Left ventricle myocardium superior (tissue), 1 donor: ENCODE results near the gene GMPR2. TPM values are rescaled to one million over a fixed set of nuclear protein-coding genes. Genes with fewer than 3 reads are reported as not detected.
A peak's percentile ranks its signal among the peaks of the same experiment; 100 is the strongest.

ENCODE experiments used
- ATAC-seq: fragments of 200-7000 bp; cut with Tn5 transposase; one replicate; pipeline ENCODE4 v1.9.1; 2020; ENCODE audit warnings: mild to moderate bottlenecking, moderate library complexity
- DNase-seq: peaks from one replicate; pipeline ENCODE4 v3.0.0-alpha.2; 2020
- intact Hi-C: fragments of 100-400 bp; cut with micrococcal nuclease; formaldehyde crosslinking; loops from one replicate; pipeline ENCODE4 v1.11.0; 2022
- total RNA-seq: library from RNA; stranded (reverse); fragmentation: NEBNext Ultra II Directional; extraction: Animal tissue kit (Norgen Biotek cat#: 25700); gene quantifications from one replicate; pipeline ENCODE4 v1.2.1, GENCODE V29; 2021
- donor health status: DM: no; HTN: yes; CAD: no; lungs with severe emphysema.

Gene GMPR2
- total RNA-seq, 1 donor from 2014 or later, result 29.0 TPM

GRCh38 chr14:24277606-24278321 is 45.0 kb downstream of the GMPR2 start:
- intact Hi-C loops, result no loop called here
- DNase-seq, result no peak
- ATAC-seq, result peak; percentile 6

DNA sequence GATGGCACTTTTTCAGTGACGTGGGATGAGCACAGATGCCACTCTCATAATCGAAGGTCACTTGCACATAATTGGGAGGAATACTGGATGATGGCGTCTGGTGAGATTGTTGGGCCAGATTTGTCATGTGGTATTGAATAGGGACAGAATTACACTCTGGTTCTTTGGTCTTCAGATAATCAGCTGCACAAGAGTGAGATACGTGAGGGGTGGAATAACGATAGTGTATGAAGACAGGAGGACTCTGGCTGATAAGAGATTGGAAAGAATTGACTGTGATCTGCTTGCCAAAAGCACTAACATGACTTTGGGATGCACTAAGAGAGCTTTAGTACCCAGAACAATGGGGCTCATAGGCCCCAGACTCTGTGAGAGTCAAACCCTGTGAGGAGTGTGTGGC is 45.7 kb downstream of the GMPR2 start:
- intact Hi-C loops, result no loop called here

DNA sequence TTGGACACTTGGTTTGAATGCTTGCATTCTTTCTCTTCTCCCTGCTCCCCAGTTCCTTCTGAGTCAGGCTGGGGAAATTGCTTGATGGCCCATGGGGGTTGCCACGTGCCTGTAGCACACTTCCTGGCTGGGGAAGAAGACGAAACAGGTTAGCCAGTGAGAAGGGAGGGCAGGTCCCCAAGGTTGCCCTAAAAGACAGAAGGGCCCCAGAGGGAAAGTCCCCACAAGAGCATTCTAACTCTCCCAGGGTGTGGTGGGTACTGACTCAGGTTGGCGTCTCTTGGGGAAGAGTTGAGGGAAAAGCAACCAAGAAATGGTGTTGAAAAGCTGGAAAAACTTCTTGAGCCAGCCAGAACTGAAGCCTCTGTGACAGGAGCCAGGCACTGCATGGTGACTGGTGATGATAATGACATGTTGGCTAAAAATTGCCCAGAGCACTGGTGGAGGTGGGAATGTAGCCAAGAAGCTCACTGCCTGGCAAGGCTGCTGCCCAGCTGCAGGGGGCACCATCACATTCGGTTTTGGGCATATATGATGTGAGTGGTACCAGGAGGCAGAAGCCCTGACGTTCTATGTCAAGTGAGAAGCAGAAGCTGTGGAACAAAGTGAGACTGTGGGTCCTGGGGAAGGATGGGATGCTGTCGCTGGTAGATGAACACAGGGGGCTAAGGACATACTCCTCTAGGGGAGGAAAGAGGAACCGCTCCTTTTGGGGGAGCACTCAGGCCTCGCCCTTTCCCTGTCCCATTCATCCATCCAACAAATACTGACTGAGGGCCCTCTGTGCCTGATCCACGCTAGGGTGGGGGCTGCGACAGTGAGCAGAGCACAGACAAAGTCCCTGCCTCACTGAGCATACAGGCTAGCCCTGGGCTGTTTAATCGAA is 46.8 kb downstream of the GMPR2 start:
- ATAC-seq (peak; percentile 88), DNase-seq (peak; percentile 73)
- intact Hi-C loops, result no loop called here

More for the DNA sequence above, 45.7 kb downstream of the GMPR2 start:
- no peak for ATAC-seq
- no peak for DNase-seq

DNA sequence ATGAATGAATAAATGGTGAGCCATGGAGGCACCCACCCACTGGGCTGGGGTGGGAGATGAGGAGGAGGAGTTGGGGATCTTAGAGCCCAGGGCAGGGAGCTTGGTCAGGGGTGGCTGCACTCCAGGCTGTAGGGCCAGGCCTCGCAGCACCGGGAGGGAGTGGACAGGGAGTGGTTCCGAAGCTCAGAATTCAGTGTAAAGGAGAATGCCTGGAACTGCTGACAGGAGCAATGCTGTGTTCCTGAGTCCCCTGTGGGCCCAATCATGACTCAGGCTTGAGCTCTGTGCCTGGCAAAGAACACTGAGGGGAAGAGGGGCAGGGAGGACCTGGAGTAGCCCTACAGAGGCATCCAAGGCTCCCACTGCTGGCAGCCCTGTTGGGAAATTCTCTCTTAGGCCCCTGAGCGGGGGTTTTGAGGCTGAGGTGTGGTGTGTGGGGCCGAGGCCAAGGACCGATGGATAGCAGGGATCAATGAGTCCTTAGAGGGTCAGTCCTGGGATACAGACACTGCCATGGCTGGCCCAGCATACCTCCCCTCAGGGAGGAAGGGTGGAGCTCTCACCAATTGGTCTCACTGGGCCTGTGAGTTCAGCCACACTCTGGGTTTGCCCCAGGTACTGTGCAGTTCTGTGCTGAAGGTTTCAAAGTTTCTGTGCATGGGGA is 48.2 kb downstream of the GMPR2 start:
- ATAC-seq, result peak; percentile 41
- intact Hi-C loops, result no loop called here
- DNase-seq, result no peak

GRCh38 chr14:24281636-24282035 is 48.9 kb downstream of the GMPR2 start:
- ATAC-seq (no peak), DNase-seq (no peak)
- intact Hi-C loops, result no loop called here

- intact Hi-C loops, result no loop called here
- DNase-seq (no peak), ATAC-seq (no peak)
These were observed 50.0 kb downstream of the GMPR2 start for GRCh38 chr14:24282736-24283135.

GRCh38 chr14:24283796-24284460 is 51.2 kb downstream of the GMPR2 start:
- intact Hi-C loops, result no loop called here
- DNase-seq, result no peak
- no peak for ATAC-seq

GRCh38 chr14:24284501-24285035 is 51.8 kb downstream of the GMPR2 start:
- DNase-seq (no peak), ATAC-seq (no peak)
- intact Hi-C loops, result no loop called here

DNA sequence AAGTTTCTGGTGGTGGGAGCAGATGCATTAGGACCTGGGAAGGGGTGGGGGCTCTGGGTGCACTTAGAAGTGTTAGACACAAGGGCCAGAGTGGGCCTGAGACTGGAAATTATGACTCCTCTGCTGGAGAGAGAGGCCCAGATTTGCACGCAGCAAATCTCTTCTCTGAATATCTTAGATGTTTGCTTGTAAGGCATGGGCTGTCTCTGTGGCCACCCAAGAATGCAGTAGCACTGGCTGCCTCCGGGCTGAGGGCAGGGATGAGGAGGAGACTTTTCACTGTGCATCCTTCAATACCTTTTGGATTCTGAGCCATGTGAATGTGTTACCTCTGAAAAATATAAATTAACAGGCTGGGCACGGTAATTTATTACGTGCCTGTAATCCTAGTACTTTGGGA is 52.6 kb downstream of the GMPR2 start:
- intact Hi-C loops, result no loop called here
- DNase-seq (no peak), ATAC-seq (no peak)

- intact Hi-C loops, result no loop called here
- no peak for DNase-seq
- ATAC-seq, result no peak
These were observed 54.3 kb downstream of the GMPR2 start for GRCh38 chr14:24286996-24287395.

Other genes starting within 250 kb of the GMPR2 start
- 15.2 TPM for gene DHRS4L2, start 244.0 kb upstream of the GMPR2 start, total RNA-seq
- 0.12 TPM for gene CARMIL3, start 180.9 kb upstream of the GMPR2 start, total RNA-seq
- not detected for gene CPNE6, start 161.4 kb upstream of the GMPR2 start, total RNA-seq
- 3.0 TPM for gene PCK2, start 138.6 kb upstream of the GMPR2 start, total RNA-seq
- gene DCAF11, start 118.2 kb upstream of the GMPR2 start, total RNA-seq, result 85.8 TPM
- 0.77 TPM for gene NRL, start 118.0 kb upstream of the GMPR2 start, total RNA-seq
- gene FITM1, start 102.3 kb upstream of the GMPR2 start, total RNA-seq, result 140 TPM
- 137 TPM for gene PSME1, start 96.7 kb upstream of the GMPR2 start, total RNA-seq
- gene EMC9, start 91.3 kb upstream of the GMPR2 start, total RNA-seq, result 16.4 TPM
- gene PSME2, start 86.3 kb upstream of the GMPR2 start, total RNA-seq, result 92.6 TPM
- 42.8 TPM for gene RNF31, start 85.4 kb upstream of the GMPR2 start, total RNA-seq
- 27.6 TPM for gene IRF9, start 71.7 kb upstream of the GMPR2 start, total RNA-seq
- gene REC8, start 60.8 kb upstream of the GMPR2 start, total RNA-seq, result 3.2 TPM
- 14.9 TPM for gene IPO4, start 44.1 kb upstream of the GMPR2 start, total RNA-seq
- gene TM9SF1, start 37.5 kb upstream of the GMPR2 start, total RNA-seq, result 19.2 TPM
- 0.25 TPM for gene TSSK4, start 27.2 kb upstream of the GMPR2 start, total RNA-seq
- gene CHMP4A, start 19.4 kb upstream of the GMPR2 start, total RNA-seq, result 30.1 TPM
- 15.4 TPM for gene MDP1, start 16.9 kb upstream of the GMPR2 start, total RNA-seq
- 225 TPM for gene NEDD8, start 562 bp upstream of the GMPR2 start, total RNA-seq
- 34.5 TPM for gene TINF2, start 9.7 kb downstream of the GMPR2 start, total RNA-seq
- 2.7 TPM for gene TGM1, start 30.2 kb downstream of the GMPR2 start, total RNA-seq
- 19.4 TPM for gene RABGGTA, start 38.7 kb downstream of the GMPR2 start, total RNA-seq
- 5.9 TPM for gene DHRS1, start 66.9 kb downstream of the GMPR2 start, total RNA-seq
- gene NOP9, start 66.9 kb downstream of the GMPR2 start, total RNA-seq, result 25.5 TPM
- 3.9 TPM for gene CIDEB, start 75.0 kb downstream of the GMPR2 start, total RNA-seq
- gene LTB4R2, start 77.2 kb downstream of the GMPR2 start, total RNA-seq, result 1.5 TPM
- gene LTB4R, start 78.6 kb downstream of the GMPR2 start, total RNA-seq, result 1.6 TPM
- gene ADCY4, start 102.1 kb downstream of the GMPR2 start, total RNA-seq, result 26.5 TPM
- gene RIPK3, start 107.1 kb downstream of the GMPR2 start, total RNA-seq, result 3.5 TPM
- 21.7 TPM for gene NFATC4, start 135.3 kb downstream of the GMPR2 start, total RNA-seq
- gene NYNRIN, start 166.1 kb downstream of the GMPR2 start, total RNA-seq, result 7.3 TPM
- gene CBLN3, start 196.7 kb downstream of the GMPR2 start, total RNA-seq, result 2.3 TPM
- 25.1 TPM for gene KHNYN, start 197.0 kb downstream of the GMPR2 start, total RNA-seq
- 86.8 TPM for gene SDR39U1, start 209.8 kb downstream of the GMPR2 start, total RNA-seq